Measurements from ENCODE around the gene SEMA3D. TPM values are rescaled to one million over a fixed set of nuclear protein-coding genes. Genes with fewer than 3 reads are reported as not detected.

Gene SEMA3D
- total RNA-seq, 1 experiment from 2014 or later = 1.4 TPM

GRCh38 chr7:85078181-85078580, 108.7 kb downstream of the SEMA3D start:
- no peak overlapping the region for H3K4me3 ChIP-seq (replicated peaks in 1 of 2; ENCODE audit: low read depth in 1 of 2, low read length in 2 of 2)
- ChIA-PET POLR2A (no interaction called here), CTCF (interaction anchor here (1.1 kb wide), 1 partner anchor 752 kb away, joined by 3 read pairs; no protein-coding TSS in a partner anchor), RAD21 (ENCODE audit: low non-redundant PET in 1 of 2, low total read pairs in 2 of 2, uncharacterized antibody in 2 of 2, unreplicated experiment in 2 of 2) (no interaction called here)
- H3K36me3 ChIP-seq (ENCODE audit: control insufficient read depth in 1 of 2, insufficient read depth in 2 of 2, low read length in 2 of 2) = no peaks in the 10 kb centered on the region
- H3K9me3 ChIP-seq (ENCODE audit: control insufficient read depth in 1 of 2, insufficient read depth in 1 of 2, low read depth in 1 of 2, low read length in 2 of 2) = no peaks in the 10 kb centered on the region
- H4K20me1 ChIP-seq (ENCODE audit: insufficient read depth) = no peaks in the 10 kb centered on the region
- no peak for ATAC-seq
- H3K27ac ChIP-seq (ENCODE audit: low read depth, low read length) = no peak overlapping the region
- H3K4me2 ChIP-seq (ENCODE audit: low read length) = no peak overlapping the region
- DNase-seq (ENCODE audit: low read depth, low spot score) = no peak
- H3K9me2 ChIP-seq (ENCODE audit: insufficient read depth) = no peaks in the 10 kb centered on the region
- H2AFZ ChIP-seq (ENCODE audit: low read depth, low read length, poor library complexity, severe bottlenecking) = no peak overlapping the region
- no peaks in the 10 kb centered on the region for H3K79me2 ChIP-seq (ENCODE audit: insufficient read depth, low read length)
- TF ChIP-seq, protein P1, sequence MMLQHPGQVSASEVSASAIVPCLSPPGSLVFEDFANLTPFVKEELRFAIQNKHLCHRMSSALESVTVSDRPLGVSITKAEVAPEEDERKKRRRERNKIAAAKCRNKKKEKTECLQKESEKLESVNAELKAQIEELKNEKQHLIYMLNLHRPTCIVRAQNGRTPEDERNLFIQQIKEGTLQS (IDR thresholded peaks at IDR 0.05) = no peak
- no peak for TF ChIP-seq EZH2 (IDR thresholded peaks at IDR 0.05)
- TF ChIP-seq, protein P2, sequence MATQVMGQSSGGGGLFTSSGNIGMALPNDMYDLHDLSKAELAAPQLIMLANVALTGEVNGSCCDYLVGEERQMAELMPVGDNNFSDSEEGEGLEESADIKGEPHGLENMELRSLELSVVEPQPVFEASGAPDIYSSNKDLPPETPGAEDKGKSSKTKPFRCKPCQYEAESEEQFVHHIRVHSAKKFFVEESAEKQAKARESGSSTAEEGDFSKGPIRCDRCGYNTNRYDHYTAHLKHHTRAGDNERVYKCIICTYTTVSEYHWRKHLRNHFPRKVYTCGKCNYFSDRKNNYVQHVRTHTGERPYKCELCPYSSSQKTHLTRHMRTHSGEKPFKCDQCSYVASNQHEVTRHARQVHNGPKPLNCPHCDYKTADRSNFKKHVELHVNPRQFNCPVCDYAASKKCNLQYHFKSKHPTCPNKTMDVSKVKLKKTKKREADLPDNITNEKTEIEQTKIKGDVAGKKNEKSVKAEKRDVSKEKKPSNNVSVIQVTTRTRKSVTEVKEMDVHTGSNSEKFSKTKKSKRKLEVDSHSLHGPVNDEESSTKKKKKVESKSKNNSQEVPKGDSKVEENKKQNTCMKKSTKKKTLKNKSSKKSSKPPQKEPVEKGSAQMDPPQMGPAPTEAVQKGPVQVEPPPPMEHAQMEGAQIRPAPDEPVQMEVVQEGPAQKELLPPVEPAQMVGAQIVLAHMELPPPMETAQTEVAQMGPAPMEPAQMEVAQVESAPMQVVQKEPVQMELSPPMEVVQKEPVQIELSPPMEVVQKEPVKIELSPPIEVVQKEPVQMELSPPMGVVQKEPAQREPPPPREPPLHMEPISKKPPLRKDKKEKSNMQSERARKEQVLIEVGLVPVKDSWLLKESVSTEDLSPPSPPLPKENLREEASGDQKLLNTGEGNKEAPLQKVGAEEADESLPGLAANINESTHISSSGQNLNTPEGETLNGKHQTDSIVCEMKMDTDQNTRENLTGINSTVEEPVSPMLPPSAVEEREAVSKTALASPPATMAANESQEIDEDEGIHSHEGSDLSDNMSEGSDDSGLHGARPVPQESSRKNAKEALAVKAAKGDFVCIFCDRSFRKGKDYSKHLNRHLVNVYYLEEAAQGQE (IDR thresholded peaks at IDR 0.05; ENCODE audit: low read depth) = no peak
- no peak for TF ChIP-seq RAD21 (IDR thresholded peaks at IDR 0.05; ENCODE audit: low read depth)
- TF ChIP-seq FOSL1 (IDR thresholded peaks at IDR 0.05; ENCODE audit: low read depth) = no peak
- no peak for TF ChIP-seq EZH2phosphoT487 (IDR thresholded peaks at IDR 0.05; ENCODE audit: borderline replicate concordance)
- TF ChIP-seq ZFX (IDR thresholded peaks at IDR 0.05) = no peak
- no peak for TF ChIP-seq CEBPB (IDR thresholded peaks at IDR 0.05; ENCODE audit: low read depth)
- TF ChIP-seq JUND (IDR thresholded peaks at IDR 0.05) = no peak
- TF ChIP-seq SRF (IDR thresholded peaks at IDR 0.05; ENCODE audit: low read depth) = no peak
- TF ChIP-seq, protein P3, sequence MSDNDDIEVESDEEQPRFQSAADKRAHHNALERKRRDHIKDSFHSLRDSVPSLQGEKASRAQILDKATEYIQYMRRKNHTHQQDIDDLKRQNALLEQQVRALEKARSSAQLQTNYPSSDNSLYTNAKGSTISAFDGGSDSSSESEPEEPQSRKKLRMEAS (IDR thresholded peaks at IDR 0.05) = no peak
- intact Hi-C loops (cut with micrococcal nuclease) = no loop called here
- no peaks in the 10 kb centered on the region for H3K27me3 ChIP-seq (ENCODE audit: insufficient read depth, low read length)
- no peak overlapping the region for H3K9ac ChIP-seq (ENCODE audit: low read length)
- BruUV-seq (replicated peaks) = no TSS peak
- H3K4me1 ChIP-seq (ENCODE audit: control insufficient read depth in 1 of 2, insufficient read depth in 2 of 2, low read length in 2 of 2) = no peaks in the 10 kb centered on the region
